Measurements from ENCODE around the gene TEX261.

DNA sequence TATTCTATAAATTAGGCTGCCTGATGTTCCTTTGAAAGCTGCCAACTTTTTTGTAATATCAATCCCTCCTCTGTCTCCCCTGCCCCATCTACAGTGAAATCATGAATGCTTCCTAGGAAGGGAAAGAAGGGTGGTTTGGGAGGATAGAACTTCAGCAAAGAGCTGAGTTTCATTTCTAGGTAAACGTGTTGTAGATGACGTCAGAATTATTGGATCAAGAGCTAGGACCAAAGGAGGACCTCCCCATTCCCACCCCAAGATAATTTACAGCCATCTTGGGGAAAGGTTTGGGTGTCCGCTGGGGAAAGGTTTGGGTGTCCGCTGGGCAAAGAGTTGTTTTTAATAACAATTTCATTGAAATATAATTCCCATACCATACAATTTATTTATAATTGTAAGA, 27.5 kb downstream of the TEX261 start:
- TF ChIP-seq CTCF (IDR thresholded peaks at IDR 0.05; ENCODE audit: insufficient read depth, low read depth, low read length) = no peak
- no peak for TF ChIP-seq EZH2 (IDR thresholded peaks at IDR 0.05; ENCODE audit: insufficient read depth, low read length)
